ENCODE measurements around the gene EXOC4.

Gene EXOC4

GRCh38 chr7:133543657-133544056 lies 290.8 kb downstream of the EXOC4 start:
- DNase-seq = no peak

GRCh38 chr7:133545618-133546017 lies 292.7 kb downstream of the EXOC4 start:
- DNase-seq = no peak

GRCh38 chr7:133547981-133548380 lies 295.1 kb downstream of the EXOC4 start:
- DNase-seq = no peak

DNA sequence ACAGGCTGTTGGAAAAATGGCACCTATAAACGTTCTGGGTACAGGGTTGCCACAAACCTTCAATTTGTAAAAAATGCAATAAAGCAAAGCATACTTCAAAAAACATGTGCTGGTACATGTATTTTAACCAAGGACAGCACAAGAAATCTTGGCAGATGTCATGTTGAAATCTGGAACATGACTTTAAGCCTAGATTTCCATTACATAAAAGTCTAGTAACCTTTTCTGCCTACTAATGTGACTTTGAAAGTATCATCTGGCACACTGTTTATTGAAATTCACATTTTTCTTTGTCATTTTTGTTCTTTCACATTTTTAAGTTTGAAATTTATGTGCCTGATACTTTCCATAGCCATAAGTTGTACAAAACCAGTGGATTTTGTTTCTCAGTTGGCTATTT lies 296.8 kb downstream of the EXOC4 start:
- DNase-seq = no peak

- no peak for DNase-seq
Observed at GRCh38 chr7:133550145-133550544, 297.3 kb downstream of the EXOC4 start.

- DNase-seq = no peak
Observed at GRCh38 chr7:133550811-133551210, 297.9 kb downstream of the EXOC4 start.

- DNase-seq = no peak
Observed at GRCh38 chr7:133551466-133551865, 298.6 kb downstream of the EXOC4 start.

GRCh38 chr7:133552079-133552478 lies 299.2 kb downstream of the EXOC4 start:
- DNase-seq = no peak

DNA sequence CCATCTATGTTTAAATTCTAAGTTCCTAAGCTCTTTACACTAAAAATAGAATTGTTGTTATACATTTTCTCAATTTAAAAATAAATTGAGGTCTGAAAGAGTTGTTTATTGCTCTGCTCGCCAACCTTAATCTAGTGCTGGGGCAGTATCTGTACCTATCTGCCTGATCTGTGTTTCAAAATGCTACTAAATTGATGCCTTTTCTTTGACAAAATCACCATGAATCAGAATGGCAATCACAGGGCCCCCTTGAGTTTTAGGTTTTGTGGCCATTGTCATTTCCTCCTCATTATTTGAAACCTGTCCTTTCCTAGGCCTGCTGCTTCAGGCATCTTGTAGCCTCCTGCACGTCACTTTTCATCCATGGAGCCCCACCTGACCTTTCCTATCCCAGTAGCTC lies 301.5 kb downstream of the EXOC4 start:
- no peak for DNase-seq

DNA sequence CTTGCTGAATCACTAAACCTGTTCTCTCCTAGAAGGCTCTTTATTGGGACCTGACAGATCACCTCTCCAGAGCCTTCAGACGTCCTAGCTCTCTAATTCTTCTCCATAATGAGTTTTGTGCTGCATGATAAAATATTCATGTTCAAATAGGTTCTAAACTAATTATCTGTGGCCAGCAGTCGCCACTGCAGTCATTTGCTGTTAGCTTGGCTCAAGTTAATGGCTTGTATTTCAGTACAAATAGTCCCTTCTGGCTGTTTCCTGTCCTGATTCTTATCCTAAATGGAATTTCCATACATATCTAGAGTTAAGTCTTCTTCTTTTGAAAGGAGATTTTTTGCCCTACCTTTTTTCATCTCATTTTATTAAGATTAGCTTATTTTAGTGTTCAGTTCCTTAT lies 303.2 kb downstream of the EXOC4 start:
- DNase-seq = no peak

GRCh38 chr7:133556553-133556952 lies 303.7 kb downstream of the EXOC4 start:
- no peak for DNase-seq

DNA sequence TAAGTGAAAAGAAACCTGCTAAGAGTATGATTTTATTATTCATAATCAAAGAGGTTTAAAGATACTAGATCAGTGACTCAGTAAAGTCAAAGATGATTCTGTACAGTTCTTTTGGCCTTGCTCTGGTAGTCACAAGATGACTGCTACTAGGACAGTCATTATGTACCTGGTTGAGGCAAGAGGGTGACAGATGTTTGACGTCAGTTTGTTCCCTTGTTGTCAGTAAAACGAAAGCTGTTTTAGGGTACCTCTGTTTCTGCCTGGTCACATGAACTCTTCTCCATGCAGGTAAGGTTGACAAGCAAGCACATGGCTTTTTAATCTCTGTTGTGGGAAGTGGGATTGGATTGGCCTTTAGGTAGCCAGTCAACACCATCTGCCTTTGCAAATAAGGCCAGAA lies 308.0 kb downstream of the EXOC4 start:
- DNase-seq = no peak

DNA sequence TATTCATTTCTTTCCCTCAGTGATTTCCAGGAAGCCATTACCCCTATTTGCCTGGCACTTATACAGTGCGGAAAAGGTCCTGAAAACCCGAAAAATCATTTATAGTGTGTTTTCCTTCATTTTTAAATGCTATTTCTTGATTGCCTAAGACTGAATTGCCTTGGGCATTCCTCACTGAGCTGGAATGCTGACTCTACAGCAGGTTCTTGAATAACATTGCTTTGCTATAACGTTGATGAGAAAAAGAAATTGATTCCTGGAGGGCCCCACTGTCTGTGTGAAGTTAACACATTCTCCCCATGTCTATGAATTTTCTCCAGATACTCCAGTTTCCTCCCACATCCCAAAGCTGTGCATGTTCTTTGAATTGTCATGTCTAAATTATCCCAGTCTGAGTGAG lies 308.5 kb downstream of the EXOC4 start:
- no peak for DNase-seq

GRCh38 chr7:133562621-133563020 lies 309.7 kb downstream of the EXOC4 start:
- no peak for DNase-seq

DNA sequence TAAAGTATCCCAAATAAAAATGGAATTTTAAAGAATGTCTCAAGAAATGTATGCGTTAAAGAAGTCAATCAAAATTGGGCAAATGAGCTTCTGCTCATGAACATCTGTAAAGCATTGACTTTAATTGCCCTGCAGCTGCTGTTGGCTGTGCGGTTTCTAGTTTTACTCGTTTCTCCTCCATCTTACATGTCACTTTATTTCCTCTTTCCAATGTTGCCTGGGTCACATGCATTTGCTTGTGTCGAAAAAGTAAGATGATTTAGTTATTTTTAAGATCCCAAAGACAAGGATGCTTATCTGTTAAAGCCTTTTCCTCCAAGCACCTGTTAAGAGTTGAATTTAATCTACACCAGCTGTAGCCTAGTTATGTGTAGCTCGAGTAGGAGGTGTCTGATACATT lies 310.4 kb downstream of the EXOC4 start:
- no peak for DNase-seq

GRCh38 chr7:133564484-133564883 lies 311.6 kb downstream of the EXOC4 start:
- DNase-seq = no peak

- DNase-seq = no peak
Observed at GRCh38 chr7:133568544-133568943, 315.7 kb downstream of the EXOC4 start.

GRCh38 chr7:133570321-133570720 lies 317.4 kb downstream of the EXOC4 start:
- DNase-seq = no peak

- no peak for DNase-seq
Observed at GRCh38 chr7:133571076-133571475, 318.2 kb downstream of the EXOC4 start.

DNA sequence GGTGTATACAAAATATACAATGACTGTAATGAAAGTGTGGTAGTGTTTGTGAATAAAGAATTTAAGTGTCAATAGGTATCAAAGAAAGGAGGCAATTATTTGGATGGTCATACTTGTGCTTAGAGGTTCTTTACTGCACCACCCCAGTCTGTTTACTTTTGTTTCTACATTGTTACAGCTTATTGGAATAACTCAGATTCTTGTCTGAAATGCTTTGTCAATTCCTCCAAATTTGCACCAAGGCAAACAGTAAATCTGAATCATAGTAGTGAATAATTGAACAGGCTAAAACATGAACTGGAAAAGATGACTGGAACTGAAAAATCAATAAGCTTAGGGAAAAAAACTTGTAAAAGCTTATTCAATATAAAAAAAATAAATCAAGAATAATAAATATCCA lies 319.2 kb downstream of the EXOC4 start:
- DNase-seq = no peak

- no peak for DNase-seq
Observed at GRCh38 chr7:133572843-133573242, 320.0 kb downstream of the EXOC4 start.

- DNase-seq = no peak
Observed at GRCh38 chr7:133573554-133574265, 320.8 kb downstream of the EXOC4 start.

DNA sequence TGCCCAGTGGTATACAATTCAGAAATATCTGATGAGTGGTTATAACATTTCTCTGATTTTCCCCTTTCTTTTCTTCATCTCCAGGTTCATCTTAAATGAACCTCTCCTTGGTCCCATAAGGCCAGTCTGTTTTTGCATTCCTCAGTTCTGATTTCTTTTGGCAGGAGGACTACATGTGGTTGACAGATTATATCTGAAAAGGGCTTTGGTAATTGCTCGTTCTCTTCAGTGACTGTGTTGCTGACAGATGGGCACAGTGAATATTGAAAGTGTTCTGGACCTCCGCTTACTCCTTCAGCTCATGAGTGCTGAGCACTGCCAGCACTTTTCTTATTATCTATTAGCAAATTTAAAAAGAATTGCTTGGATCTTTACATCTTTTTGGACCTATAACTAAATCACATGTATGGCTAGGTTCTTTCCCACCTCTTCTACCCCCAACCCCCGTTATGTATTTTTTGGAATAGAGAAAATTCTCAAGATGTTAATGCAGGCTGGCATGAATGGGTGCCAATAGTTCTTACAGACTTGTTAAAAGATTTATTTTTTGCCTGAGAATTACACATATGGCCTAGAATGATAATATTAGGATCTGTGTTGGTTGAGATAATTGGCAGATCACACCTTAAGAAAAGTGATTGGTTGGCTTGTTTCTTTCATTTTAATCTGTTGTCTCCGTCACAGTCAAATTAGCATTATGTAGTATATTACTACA lies 323.0 kb downstream of the EXOC4 start:
- no peak for DNase-seq

GRCh38 chr7:133576612-133577168 lies 323.8 kb downstream of the EXOC4 start:
- no peak for DNase-seq
